ENCODE data around the gene FER.

- TF ChIP-seq ZNF644 (CRISPR knock-in tag; IDR thresholded peaks at IDR 0.05; ENCODE audit: low read depth), result no peak
- TF ChIP-seq, protein P1, sequence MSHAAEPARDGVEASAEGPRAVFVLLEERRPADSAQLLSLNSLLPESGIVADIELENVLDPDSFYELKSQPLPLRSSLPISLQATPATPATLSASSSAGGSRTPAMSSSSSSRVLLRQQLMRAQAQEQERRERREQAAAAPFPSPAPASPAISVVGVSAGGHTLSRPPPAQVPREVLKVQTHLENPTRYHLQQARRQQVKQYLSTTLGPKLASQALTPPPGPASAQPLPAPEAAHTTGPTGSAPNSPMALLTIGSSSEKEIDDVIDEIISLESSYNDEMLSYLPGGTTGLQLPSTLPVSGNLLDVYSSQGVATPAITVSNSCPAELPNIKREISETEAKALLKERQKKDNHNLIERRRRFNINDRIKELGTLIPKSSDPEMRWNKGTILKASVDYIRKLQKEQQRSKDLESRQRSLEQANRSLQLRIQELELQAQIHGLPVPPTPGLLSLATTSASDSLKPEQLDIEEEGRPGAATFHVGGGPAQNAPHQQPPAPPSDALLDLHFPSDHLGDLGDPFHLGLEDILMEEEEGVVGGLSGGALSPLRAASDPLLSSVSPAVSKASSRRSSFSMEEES (CRISPR knock-in tag; IDR thresholded peaks at IDR 0.05), result no peak
- no peak for TF ChIP-seq TAF1 (CRISPR knock-in tag; IDR thresholded peaks at IDR 0.05)
- TF ChIP-seq ZFY (CRISPR knock-in tag; IDR thresholded peaks at IDR 0.05), result no peak
- TF ChIP-seq, protein P2, sequence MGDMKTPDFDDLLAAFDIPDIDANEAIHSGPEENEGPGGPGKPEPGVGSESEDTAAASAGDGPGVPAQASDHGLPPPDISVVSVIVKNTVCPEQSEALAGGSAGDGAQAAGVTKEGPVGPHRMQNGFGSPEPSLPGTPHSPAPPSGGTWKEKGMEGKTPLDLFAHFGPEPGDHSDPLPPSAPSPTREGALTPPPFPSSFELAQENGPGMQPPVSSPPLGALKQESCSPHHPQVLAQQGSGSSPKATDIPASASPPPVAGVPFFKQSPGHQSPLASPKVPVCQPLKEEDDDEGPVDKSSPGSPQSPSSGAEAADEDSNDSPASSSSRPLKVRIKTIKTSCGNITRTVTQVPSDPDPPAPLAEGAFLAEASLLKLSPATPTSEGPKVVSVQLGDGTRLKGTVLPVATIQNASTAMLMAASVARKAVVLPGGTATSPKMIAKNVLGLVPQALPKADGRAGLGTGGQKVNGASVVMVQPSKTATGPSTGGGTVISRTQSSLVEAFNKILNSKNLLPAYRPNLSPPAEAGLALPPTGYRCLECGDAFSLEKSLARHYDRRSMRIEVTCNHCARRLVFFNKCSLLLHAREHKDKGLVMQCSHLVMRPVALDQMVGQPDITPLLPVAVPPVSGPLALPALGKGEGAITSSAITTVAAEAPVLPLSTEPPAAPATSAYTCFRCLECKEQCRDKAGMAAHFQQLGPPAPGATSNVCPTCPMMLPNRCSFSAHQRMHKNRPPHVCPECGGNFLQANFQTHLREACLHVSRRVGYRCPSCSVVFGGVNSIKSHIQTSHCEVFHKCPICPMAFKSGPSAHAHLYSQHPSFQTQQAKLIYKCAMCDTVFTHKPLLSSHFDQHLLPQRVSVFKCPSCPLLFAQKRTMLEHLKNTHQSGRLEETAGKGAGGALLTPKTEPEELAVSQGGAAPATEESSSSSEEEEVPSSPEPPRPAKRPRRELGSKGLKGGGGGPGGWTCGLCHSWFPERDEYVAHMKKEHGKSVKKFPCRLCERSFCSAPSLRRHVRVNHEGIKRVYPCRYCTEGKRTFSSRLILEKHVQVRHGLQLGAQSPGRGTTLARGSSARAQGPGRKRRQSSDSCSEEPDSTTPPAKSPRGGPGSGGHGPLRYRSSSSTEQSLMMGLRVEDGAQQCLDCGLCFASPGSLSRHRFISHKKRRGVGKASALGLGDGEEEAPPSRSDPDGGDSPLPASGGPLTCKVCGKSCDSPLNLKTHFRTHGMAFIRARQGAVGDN (CRISPR knock-in tag; IDR thresholded peaks at IDR 0.05), result no peak
- TF ChIP-seq ZSCAN29 (CRISPR knock-in tag; conservative IDR thresholded peaks at IDR 0.05), result no peak
- TF ChIP-seq, protein P3, sequence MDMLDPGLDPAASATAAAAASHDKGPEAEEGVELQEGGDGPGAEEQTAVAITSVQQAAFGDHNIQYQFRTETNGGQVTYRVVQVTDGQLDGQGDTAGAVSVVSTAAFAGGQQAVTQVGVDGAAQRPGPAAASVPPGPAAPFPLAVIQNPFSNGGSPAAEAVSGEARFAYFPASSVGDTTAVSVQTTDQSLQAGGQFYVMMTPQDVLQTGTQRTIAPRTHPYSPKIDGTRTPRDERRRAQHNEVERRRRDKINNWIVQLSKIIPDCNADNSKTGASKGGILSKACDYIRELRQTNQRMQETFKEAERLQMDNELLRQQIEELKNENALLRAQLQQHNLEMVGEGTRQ (IDR thresholded peaks at IDR 0.05; ENCODE audit: low read depth, low read length), result no peak
- TF ChIP-seq, protein P3 (CRISPR knock-in tag; IDR thresholded peaks at IDR 0.05; ENCODE audit: borderline replicate concordance), result no peak
- no peak for TF ChIP-seq ZFP41 (CRISPR knock-in tag; IDR thresholded peaks at IDR 0.05; ENCODE audit: borderline replicate concordance)
- TF ChIP-seq NFIB (CRISPR knock-in tag; IDR thresholded peaks at IDR 0.05; ENCODE audit: borderline replicate concordance), result no peak
- TF ChIP-seq, protein P4, sequence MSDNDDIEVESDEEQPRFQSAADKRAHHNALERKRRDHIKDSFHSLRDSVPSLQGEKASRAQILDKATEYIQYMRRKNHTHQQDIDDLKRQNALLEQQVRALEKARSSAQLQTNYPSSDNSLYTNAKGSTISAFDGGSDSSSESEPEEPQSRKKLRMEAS (IDR thresholded peaks at IDR 0.05), result no peak
Observed at GRCh38 chr5:108813673-108814072, 66.0 kb downstream of the FER start.

Measured in HepG2 (cell line).